ENCODE measurements around the gene ZSWIM8. TPM values are rescaled to one million over a fixed set of nuclear protein-coding genes. Genes with fewer than 3 reads are reported as not detected.

ZSWIM8 gene
- total and polyA plus RNA-seq, 2 experiments from 2014 or later = 20.5 to 30.4 TPM

DNA sequence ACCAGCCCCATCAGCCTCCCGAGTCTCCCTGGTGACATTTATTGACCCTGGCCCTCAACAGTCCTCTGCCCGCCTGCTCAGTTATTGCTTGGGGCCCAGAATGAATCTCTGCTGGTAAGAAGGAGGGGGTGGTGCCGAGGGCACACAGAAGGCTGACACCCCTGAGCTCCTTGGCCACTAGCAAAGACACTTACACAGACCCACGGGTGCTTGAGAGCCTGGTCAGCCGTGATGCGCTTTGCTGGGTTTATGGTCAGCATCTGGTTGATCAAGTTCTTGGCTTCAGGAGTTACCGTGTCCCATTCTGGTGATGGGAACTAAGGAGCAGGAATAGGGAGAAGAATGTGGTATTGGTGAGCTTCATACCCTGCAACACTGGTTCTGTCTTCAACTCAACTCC lies 61.6 kb downstream of the ZSWIM8 start:
- Histone ChIP-seq H4K20me1 (replicated peaks; ENCODE audit: insufficient read depth) (no peaks in the 10 kb centered on the region; the same call in 1 of the 2 replicates), H3K79me2 (replicated peaks; ENCODE audit: insufficient read depth) (no peaks in the 10 kb centered on the region), H3K36me3 (ENCODE audit: insufficient read depth) (peaks cover 30% of the 10 kb centered on the region), H3K27ac (ENCODE audit: low read depth) (no peak overlapping the region), H3K4me1 (ENCODE audit: insufficient read depth) (no peaks in the 10 kb centered on the region; the same call in 1 of the 2 replicates), H3K4me2 (no peak overlapping the region), H3K27me3 (ENCODE audit: insufficient read depth) (no peaks in the 10 kb centered on the region), H3K9me2 (ENCODE audit: insufficient read depth) (no peaks in the 10 kb centered on the region), H3F3A (replicated peaks; ENCODE audit: low read depth) (peaks cover 21% of the 10 kb centered on the region), H3K4me3 (no peak overlapping the region), H2AFZ (no peak overlapping the region)
- no peak for ATAC-seq
- Mint-ChIP-seq H3K27ac (no peak overlapping the region), H3K4me3 (no peak overlapping the region), H3K27me3 (ENCODE audit: insufficient read depth, low read depth, poor library complexity) (peaks cover 3% of the 10 kb centered on the region), H3K36me3 (ENCODE audit: low read depth) (peaks cover 60% of the 10 kb centered on the region), H3K9me3 (no peaks in the 10 kb centered on the region), H3K4me1 (peaks cover 9% of the 10 kb centered on the region)
- no peak for DNase-seq (ENCODE audit: low spot score)
- TF ChIP-seq, protein P1, sequence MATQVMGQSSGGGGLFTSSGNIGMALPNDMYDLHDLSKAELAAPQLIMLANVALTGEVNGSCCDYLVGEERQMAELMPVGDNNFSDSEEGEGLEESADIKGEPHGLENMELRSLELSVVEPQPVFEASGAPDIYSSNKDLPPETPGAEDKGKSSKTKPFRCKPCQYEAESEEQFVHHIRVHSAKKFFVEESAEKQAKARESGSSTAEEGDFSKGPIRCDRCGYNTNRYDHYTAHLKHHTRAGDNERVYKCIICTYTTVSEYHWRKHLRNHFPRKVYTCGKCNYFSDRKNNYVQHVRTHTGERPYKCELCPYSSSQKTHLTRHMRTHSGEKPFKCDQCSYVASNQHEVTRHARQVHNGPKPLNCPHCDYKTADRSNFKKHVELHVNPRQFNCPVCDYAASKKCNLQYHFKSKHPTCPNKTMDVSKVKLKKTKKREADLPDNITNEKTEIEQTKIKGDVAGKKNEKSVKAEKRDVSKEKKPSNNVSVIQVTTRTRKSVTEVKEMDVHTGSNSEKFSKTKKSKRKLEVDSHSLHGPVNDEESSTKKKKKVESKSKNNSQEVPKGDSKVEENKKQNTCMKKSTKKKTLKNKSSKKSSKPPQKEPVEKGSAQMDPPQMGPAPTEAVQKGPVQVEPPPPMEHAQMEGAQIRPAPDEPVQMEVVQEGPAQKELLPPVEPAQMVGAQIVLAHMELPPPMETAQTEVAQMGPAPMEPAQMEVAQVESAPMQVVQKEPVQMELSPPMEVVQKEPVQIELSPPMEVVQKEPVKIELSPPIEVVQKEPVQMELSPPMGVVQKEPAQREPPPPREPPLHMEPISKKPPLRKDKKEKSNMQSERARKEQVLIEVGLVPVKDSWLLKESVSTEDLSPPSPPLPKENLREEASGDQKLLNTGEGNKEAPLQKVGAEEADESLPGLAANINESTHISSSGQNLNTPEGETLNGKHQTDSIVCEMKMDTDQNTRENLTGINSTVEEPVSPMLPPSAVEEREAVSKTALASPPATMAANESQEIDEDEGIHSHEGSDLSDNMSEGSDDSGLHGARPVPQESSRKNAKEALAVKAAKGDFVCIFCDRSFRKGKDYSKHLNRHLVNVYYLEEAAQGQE (IDR thresholded peaks at IDR 0.05; ENCODE audit: unreplicated experiment) = no peak
- no peak for TF ChIP-seq ZNF114 (CRISPR knock-in tag; IDR thresholded peaks at IDR 0.05)
- no peak for TF ChIP-seq EZH2phosphoT487 (IDR thresholded peaks at IDR 0.05; ENCODE audit: unreplicated experiment)
- no peak for TF ChIP-seq EZH2 (IDR thresholded peaks at IDR 0.05; ENCODE audit: low read depth, unreplicated experiment)
- TF ChIP-seq POLR2AphosphoS5 (IDR thresholded peaks at IDR 0.05; ENCODE audit: low read depth) = no peak
- no peak for TF ChIP-seq ZNF462 (CRISPR knock-in tag; IDR thresholded peaks at IDR 0.05)
- TF ChIP-seq, protein P2, sequence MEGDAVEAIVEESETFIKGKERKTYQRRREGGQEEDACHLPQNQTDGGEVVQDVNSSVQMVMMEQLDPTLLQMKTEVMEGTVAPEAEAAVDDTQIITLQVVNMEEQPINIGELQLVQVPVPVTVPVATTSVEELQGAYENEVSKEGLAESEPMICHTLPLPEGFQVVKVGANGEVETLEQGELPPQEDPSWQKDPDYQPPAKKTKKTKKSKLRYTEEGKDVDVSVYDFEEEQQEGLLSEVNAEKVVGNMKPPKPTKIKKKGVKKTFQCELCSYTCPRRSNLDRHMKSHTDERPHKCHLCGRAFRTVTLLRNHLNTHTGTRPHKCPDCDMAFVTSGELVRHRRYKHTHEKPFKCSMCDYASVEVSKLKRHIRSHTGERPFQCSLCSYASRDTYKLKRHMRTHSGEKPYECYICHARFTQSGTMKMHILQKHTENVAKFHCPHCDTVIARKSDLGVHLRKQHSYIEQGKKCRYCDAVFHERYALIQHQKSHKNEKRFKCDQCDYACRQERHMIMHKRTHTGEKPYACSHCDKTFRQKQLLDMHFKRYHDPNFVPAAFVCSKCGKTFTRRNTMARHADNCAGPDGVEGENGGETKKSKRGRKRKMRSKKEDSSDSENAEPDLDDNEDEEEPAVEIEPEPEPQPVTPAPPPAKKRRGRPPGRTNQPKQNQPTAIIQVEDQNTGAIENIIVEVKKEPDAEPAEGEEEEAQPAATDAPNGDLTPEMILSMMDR (conservative IDR thresholded peaks at IDR 0.05; ENCODE audit: low read depth in 2 of 2) = no peak
- no peak for TF ChIP-seq ZNF331 (CRISPR knock-in tag; IDR thresholded peaks at IDR 0.05; ENCODE audit: low read depth)
- TF ChIP-seq, protein P3, sequence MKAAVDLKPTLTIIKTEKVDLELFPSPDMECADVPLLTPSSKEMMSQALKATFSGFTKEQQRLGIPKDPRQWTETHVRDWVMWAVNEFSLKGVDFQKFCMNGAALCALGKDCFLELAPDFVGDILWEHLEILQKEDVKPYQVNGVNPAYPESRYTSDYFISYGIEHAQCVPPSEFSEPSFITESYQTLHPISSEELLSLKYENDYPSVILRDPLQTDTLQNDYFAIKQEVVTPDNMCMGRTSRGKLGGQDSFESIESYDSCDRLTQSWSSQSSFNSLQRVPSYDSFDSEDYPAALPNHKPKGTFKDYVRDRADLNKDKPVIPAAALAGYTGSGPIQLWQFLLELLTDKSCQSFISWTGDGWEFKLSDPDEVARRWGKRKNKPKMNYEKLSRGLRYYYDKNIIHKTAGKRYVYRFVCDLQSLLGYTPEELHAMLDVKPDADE (IDR thresholded peaks at IDR 0.05) = no peak
- TF ChIP-seq STAT1 (IDR thresholded peaks at IDR 0.05; ENCODE audit: unreplicated experiment) = no peak
- TF ChIP-seq NANOG (IDR thresholded peaks at IDR 0.05; ENCODE audit: borderline replicate concordance) = no peak
- TF ChIP-seq JUNB (IDR thresholded peaks at IDR 0.05; ENCODE audit: unreplicated experiment) = no peak
- TF ChIP-seq CREB1 (CRISPR knock-in tag; IDR thresholded peaks at IDR 0.05; ENCODE audit: low read depth) = no peak

All from GM23338 (cell line).